ENCODE results near the gene PACSIN1.

The PACSIN1 gene

DNA sequence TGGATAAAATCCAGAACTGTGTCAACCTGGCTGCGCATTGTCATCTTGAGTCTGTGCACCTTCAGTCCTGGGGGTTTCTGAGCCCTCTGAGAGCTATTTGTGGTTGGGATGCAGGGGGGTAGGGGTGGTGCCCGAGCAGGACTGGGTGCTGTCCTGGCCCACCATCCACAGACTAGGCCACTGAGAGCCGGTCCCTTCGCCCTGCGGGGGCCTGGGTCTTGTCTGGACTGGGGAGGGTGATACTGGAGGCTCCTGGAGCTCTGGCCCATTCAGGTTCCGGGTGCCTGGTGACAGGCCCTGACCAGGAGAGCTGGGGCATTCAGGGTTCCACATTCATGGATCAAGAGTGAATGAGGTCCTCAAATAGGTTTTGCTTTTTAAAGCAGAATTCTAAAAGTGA is 69.3 kb downstream of the PACSIN1 start:
- DNase-seq (no peak), ATAC-seq (replicated peaks) (no peak)
- H3K27ac Mint-ChIP-seq = peak overlapping the region in 1 of 2 donors; percentile 44
- no peak overlapping the region for H3K4me3 Mint-ChIP-seq
- H3K9me3 Mint-ChIP-seq = no peaks in the 10 kb centered on the region
- no peaks in the 10 kb centered on the region for H3K27me3 Mint-ChIP-seq
- H3K4me1 Mint-ChIP-seq (ENCODE audit: low read depth in 2 of 2) = peaks cover 1 to 4% of the 10 kb centered on the region in 2 donors
- peaks cover 1% of the 10 kb centered on the region for H3K36me3 Mint-ChIP-seq (ENCODE audit: insufficient read depth)

GRCh38 chr6:34535646-34536045 is 69.8 kb downstream of the PACSIN1 start:
- no peak for DNase-seq
- H3K36me3 Mint-ChIP-seq (ENCODE audit: insufficient read depth) = no peaks in the 10 kb centered on the region
- H3K27me3 Mint-ChIP-seq = no peaks in the 10 kb centered on the region
- H3K4me1 Mint-ChIP-seq (ENCODE audit: low read depth in 2 of 2) = peaks cover 1 to 4% of the 10 kb centered on the region in 2 donors
- no peaks in the 10 kb centered on the region for H3K9me3 Mint-ChIP-seq
- no peak for ATAC-seq (replicated peaks)
- H3K4me3 Mint-ChIP-seq = no peak overlapping the region
- H3K27ac Mint-ChIP-seq = no peak overlapping the region

GRCh38 chr6:34536251-34536958 is 70.5 kb downstream of the PACSIN1 start:
- H3K36me3 Mint-ChIP-seq (ENCODE audit: insufficient read depth) = peaks cover under 1% of the 10 kb centered on the region
- H3K27me3 Mint-ChIP-seq = no peaks in the 10 kb centered on the region
- no peaks in the 10 kb centered on the region for H3K9me3 Mint-ChIP-seq
- H3K27ac Mint-ChIP-seq = no peak overlapping the region
- DNase-seq (no peak), ATAC-seq (replicated peaks) (no peak)
- no peak overlapping the region for H3K4me3 Mint-ChIP-seq
- H3K4me1 Mint-ChIP-seq (ENCODE audit: low read depth in 2 of 2) = peaks cover 1 to 4% of the 10 kb centered on the region in 2 donors

- H3K27me3 Mint-ChIP-seq = no peaks in the 10 kb centered on the region
- H3K9me3 Mint-ChIP-seq = no peaks in the 10 kb centered on the region
- H3K36me3 Mint-ChIP-seq (ENCODE audit: insufficient read depth) = peaks cover 2% of the 10 kb centered on the region
- H3K27ac Mint-ChIP-seq = no peak overlapping the region
- ATAC-seq (replicated peaks) = no peak
- DNase-seq = no peak
- H3K4me1 Mint-ChIP-seq (ENCODE audit: low read depth in 2 of 2) = peaks cover 1 to 4% of the 10 kb centered on the region in 2 donors
- H3K4me3 Mint-ChIP-seq = no peak overlapping the region
Measured at GRCh38 chr6:34536959-34537848, 71.3 kb downstream of the PACSIN1 start.

- H3K4me1 Mint-ChIP-seq (ENCODE audit: low read depth in 2 of 2) = peaks cover 1 to 4% of the 10 kb centered on the region in 2 donors
- no peak for ATAC-seq (replicated peaks)
- DNase-seq = no peak
- no peaks in the 10 kb centered on the region for H3K9me3 Mint-ChIP-seq
- H3K36me3 Mint-ChIP-seq (ENCODE audit: insufficient read depth) = peaks cover 2% of the 10 kb centered on the region
- no peak overlapping the region for H3K4me3 Mint-ChIP-seq
- H3K27me3 Mint-ChIP-seq = no peaks in the 10 kb centered on the region
- no peak overlapping the region for H3K27ac Mint-ChIP-seq
Measured at GRCh38 chr6:34537922-34538550, 72.2 kb downstream of the PACSIN1 start.

GRCh38 chr6:34538581-34538980 is 72.7 kb downstream of the PACSIN1 start:
- DNase-seq = no peak
- H3K36me3 Mint-ChIP-seq (ENCODE audit: insufficient read depth) = peaks cover 2% of the 10 kb centered on the region
- H3K4me3 Mint-ChIP-seq = no peak overlapping the region
- ATAC-seq (replicated peaks) = no peak
- H3K4me1 Mint-ChIP-seq (ENCODE audit: low read depth in 2 of 2) = no peaks in the 10 kb centered on the region
- no peak overlapping the region for H3K27ac Mint-ChIP-seq
- H3K27me3 Mint-ChIP-seq = no peaks in the 10 kb centered on the region
- no peaks in the 10 kb centered on the region for H3K9me3 Mint-ChIP-seq

GRCh38 chr6:34539181-34539580 is 73.3 kb downstream of the PACSIN1 start:
- no peaks in the 10 kb centered on the region for H3K9me3 Mint-ChIP-seq
- no peak overlapping the region for H3K4me3 Mint-ChIP-seq
- ATAC-seq (replicated peaks) (no peak), DNase-seq (no peak)
- H3K36me3 Mint-ChIP-seq (ENCODE audit: insufficient read depth) = peaks cover 2% of the 10 kb centered on the region
- no peaks in the 10 kb centered on the region for H3K4me1 Mint-ChIP-seq (ENCODE audit: low read depth in 2 of 2)
- H3K27ac Mint-ChIP-seq = no peak overlapping the region
- H3K27me3 Mint-ChIP-seq = no peaks in the 10 kb centered on the region

- H3K4me1 Mint-ChIP-seq (ENCODE audit: low read depth in 2 of 2) = no peaks in the 10 kb centered on the region
- no peaks in the 10 kb centered on the region for H3K27me3 Mint-ChIP-seq
- H3K27ac Mint-ChIP-seq = no peak overlapping the region
- H3K36me3 Mint-ChIP-seq (ENCODE audit: insufficient read depth) = peaks cover 2% of the 10 kb centered on the region
- ATAC-seq (replicated peaks) = no peak
- no peak for DNase-seq
- H3K9me3 Mint-ChIP-seq = no peaks in the 10 kb centered on the region
- H3K4me3 Mint-ChIP-seq = no peak overlapping the region
Measured at GRCh38 chr6:34540222-34540621, 74.3 kb downstream of the PACSIN1 start.

GRCh38 chr6:34540841-34541240 is 75.0 kb downstream of the PACSIN1 start:
- ATAC-seq (replicated peaks) (no peak), DNase-seq (no peak)
- Mint-ChIP-seq H3K36me3 (ENCODE audit: insufficient read depth) (peaks cover 2% of the 10 kb centered on the region), H3K27me3 (no peaks in the 10 kb centered on the region), H3K27ac (no peak overlapping the region), H3K4me3 (no peak overlapping the region), H3K9me3 (no peaks in the 10 kb centered on the region), H3K4me1 (ENCODE audit: low read depth in 2 of 2) (no peaks in the 10 kb centered on the region)

- H3K27ac Mint-ChIP-seq = no peak overlapping the region
- no peaks in the 10 kb centered on the region for H3K27me3 Mint-ChIP-seq
- DNase-seq (no peak), ATAC-seq (replicated peaks) (no peak)
- H3K9me3 Mint-ChIP-seq = no peaks in the 10 kb centered on the region
- H3K36me3 Mint-ChIP-seq (ENCODE audit: insufficient read depth) = peaks cover 2% of the 10 kb centered on the region
- peaks cover 0 to 4% of the 10 kb centered on the region in 2 donors for H3K4me1 Mint-ChIP-seq (ENCODE audit: low read depth in 2 of 2)
- H3K4me3 Mint-ChIP-seq = no peak overlapping the region
Measured at GRCh38 chr6:34543421-34543820, 77.5 kb downstream of the PACSIN1 start.

GRCh38 chr6:34544052-34544604 is 78.3 kb downstream of the PACSIN1 start:
- Mint-ChIP-seq H3K4me3 (no peak overlapping the region), H3K27me3 (no peaks in the 10 kb centered on the region), H3K9me3 (no peaks in the 10 kb centered on the region), H3K36me3 (ENCODE audit: insufficient read depth) (peaks cover 2% of the 10 kb centered on the region), H3K4me1 (ENCODE audit: low read depth in 2 of 2) (peaks cover 0 to 5% of the 10 kb centered on the region in 2 donors), H3K27ac (no peak overlapping the region)
- DNase-seq (no peak), ATAC-seq (replicated peaks) (no peak)

DNA sequence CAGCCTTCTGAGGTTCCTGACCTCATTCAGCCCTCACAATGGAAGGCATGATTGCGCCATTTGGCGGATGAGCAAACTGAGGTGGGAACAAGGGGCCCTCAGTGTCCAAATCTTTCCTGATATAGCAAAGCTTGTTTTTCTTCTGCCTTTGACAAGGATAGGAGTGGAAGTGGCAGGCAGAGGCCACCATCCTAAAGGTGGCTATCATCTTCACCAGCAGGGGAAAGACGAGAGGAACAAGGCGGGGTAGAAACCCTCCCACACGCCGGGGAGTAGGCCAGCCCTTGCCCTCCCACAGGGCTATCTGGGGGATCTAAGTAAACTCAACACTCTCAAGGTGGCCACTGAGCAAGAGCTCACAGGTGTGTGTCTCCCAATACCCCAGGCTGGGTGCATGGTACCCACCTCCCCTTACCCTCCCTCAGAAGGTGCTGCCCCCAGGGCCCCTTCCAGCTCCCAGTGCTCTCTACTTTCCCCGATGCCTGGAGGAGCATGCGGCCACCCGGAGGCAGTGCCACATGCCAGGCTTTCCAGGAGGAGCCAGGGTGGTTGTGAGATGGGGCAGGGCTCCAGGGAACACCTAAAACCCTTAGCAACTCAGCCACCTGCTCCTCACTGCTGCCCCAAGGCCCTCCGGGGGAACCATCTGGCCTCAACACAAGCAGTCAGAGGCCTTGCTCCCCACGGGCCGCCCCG is 79.0 kb downstream of the PACSIN1 start:
- Mint-ChIP-seq H3K9me3 (no peaks in the 10 kb centered on the region), H3K4me1 (ENCODE audit: low read depth in 2 of 2) (peaks cover 0 to 5% of the 10 kb centered on the region in 2 donors), H3K27ac (no peak overlapping the region), H3K36me3 (ENCODE audit: insufficient read depth) (peaks cover 2% of the 10 kb centered on the region), H3K4me3 (no peak overlapping the region), H3K27me3 (peaks cover 0 to 5% of the 10 kb centered on the region in 2 donors)
- no peak for ATAC-seq (replicated peaks)
- DNase-seq = no peak

Data from effector memory CD8-positive, alpha-beta T cell (primary cell).